ENCODE data around the gene CUL9. TPM values are rescaled to one million over a fixed set of nuclear protein-coding genes. Genes with fewer than 3 reads are reported as not detected.

The CUL9 gene
- polyA plus RNA-seq, 1 donor, result 17.8 TPM

GRCh38 chr6:43173591-43174262 lies 8.3 kb upstream of the CUL9 start:
- no peak for DNase-seq (ENCODE audit: low read depth)

DNA sequence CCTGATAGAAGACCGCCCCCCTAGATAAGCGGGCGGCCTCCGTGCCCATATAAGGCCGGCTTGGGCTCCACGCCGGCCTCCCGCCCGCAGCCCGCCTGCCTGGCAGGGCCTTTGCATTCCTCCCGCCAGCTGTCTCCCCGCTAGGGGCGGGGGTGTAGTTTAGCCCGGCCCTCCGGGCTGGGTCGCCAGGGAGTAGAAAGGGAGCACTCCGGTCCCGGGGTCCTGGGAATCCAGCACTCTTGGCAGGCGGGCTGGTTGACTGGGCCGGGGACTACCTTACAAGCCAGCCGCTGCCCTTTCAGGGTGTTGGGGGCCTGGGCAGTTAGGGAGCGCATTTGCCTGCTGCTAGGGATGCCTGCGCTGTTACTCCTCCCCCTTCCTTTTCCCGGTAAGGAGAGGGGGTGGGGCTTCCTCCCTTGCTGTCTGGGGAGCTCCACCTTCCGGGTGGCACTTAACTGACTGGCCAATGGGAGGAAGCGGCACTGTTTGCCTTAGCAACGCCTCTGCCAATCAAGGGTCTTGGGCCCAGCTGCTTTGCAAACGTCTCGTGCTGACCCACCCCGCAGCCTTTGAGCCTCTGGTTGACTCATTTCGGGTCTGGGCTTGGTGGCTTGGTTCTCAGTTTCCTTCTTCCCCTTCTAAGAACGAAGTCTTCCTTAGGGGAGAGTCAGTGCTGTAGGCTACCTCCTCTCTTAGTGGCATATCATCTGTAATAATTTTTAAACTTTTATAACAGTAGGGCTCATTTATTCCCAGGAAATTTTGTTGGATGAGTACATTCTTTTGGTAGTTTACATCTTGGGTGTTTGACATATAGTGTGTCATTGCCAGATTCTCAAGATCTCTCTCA lies 7.5 kb upstream of the CUL9 start:
- DNase-seq (ENCODE audit: low read depth), result peak; percentile 96

- no peak for DNase-seq (ENCODE audit: low read depth)
These were observed 6.1 kb upstream of the CUL9 start for GRCh38 chr6:43175676-43176422.

- no peak for DNase-seq (ENCODE audit: low read depth)
These were observed 5.6 kb upstream of the CUL9 start for GRCh38 chr6:43176423-43176786.

GRCh38 chr6:43178150-43178549 lies 3.8 kb upstream of the CUL9 start:
- DNase-seq (ENCODE audit: low read depth), result no peak

DNA sequence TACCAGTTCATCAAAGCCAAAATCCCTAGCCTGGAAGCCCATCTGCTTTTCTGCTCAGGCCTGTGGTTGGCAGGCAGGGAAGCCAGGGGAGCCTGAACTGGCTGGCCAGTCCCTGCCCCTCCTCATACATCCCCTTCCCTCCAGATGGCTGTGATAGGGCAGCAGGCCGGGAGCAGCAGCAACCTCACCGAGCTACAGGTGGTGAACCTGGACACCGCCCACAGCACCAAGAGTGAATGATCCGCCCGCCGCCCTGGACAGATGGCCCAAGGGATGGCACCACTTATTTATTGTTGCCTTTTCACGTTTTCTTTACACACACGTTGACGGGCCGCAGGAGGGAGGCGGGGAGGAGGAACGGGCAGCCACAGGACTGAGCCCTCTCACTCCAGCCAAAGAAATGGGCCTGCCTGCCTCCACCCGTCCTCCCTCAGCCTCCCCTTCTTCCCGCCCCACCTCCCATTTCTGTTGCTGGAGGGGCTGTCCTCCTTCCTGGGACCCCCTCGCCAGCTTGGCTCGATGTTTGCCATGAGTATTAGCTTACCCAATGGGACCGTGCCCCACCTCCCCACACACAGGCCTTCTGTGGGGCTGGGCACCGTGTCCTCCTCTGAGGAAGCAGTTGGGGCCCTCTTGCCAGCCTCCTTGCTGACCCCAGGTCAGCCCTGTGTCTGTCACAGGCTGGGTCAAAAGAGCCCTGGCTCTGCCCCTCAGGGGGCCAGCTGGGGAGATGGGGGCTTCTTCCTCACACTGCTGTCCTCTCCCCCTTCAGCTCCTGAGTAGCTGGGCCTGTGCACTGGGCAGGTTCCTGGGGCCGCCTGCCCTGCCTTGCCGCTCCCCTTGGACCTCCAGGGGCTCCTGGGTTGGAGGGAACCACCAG lies 2.8 kb upstream of the CUL9 start:
- DNase-seq (ENCODE audit: low read depth), result no peak

DNA sequence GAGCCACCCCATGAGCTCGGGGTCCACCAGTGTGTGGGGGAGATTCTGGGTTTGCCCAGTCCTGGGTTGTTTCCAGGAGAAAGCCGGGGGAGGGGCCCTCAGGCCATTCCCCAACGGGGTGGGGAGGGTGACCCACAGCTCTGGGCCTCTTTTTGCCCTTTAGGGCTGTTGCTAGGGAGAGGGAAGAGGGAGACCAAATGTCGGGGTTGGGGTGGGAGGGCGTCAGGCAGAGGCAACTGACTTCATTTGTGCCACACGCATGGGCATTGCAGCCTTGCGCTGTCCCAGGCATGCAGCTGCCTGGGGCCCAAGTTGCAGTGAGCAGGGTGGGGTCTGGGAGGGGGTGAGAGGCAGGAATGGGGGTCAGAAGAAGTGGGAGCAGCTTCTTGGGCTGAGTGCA lies 1.9 kb upstream of the CUL9 start:
- no peak for DNase-seq (ENCODE audit: low read depth)

- no peak for DNase-seq (ENCODE audit: low read depth)
These were observed 1.0 kb upstream of the CUL9 start for GRCh38 chr6:43180985-43181384.

DNA sequence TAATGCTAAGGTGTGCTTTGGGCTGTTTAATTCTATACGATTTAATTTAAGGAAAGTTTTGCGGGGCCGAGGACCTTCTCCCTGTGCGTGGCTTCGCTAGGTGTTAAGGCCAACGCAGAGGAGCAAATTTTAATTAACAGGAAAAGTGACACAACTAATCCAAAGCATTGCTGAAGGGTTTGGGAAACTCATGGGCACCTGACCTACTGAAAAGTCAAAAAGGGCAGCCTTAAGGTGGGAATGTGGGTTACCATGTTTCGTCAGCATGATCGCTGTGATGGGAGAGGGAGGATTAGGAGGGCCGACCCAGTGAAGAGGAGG lies 415 bp upstream of the CUL9 start:
- no peak for DNase-seq (ENCODE audit: low read depth)

- no peak for DNase-seq (ENCODE audit: low read depth)
These were observed 1.4 kb downstream of the CUL9 start for GRCh38 chr6:43183441-43183840.

DNA sequence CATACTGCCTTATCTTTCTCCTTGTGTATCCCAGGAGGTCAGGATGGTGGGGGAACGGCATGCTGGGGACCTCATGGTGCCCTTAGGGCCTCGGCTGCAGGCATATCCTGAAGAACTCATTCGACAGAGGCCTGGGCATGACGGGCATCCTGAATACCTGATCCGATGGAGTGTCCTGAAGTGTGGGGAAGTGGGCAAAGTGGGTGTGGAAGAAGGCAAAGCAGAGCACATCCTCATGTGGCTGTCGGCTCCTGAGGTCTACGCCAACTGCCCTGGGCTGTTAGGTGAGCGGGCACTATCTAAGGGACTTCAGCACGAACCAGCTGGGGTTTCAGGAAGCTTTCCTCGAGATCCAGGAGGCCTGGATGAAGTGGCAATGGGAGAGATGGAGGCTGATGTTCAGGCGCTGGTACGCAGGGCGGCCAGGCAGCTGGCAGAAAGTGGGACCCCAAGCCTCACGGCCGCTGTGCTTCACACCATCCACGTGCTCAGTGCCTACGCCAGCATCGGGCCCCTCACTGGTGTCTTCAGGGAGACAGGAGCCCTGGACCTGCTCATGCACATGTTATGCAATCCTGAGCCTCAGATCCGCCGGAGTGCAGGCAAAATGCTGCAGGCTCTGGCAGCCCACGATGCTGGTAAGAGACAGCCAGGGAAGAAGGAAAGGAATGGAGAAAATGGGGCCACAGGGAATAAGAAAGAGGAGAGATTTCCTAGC lies 2.4 kb downstream of the CUL9 start:
- no peak for DNase-seq (ENCODE audit: low read depth)

GRCh38 chr6:43185391-43185985 lies 3.5 kb downstream of the CUL9 start:
- no peak for DNase-seq (ENCODE audit: low read depth)

DNA sequence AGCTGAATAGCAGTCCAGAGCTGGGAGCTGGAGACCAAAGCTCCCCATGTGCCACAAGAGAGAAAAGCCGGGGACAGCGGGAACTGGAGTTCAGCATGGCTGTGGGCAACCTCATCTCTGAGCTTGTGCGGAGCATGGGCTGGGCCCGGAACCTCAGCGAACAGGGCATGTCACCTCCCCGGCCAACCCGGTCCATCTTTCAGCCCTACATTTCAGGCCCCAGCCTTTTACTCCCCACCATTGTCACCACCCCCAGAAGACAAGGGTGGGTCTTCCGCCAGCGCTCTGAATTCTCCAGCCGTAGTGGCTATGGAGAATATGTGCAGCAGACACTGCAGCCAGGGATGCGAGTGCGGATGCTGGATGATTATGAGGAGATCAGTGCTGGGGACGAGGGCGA lies 4.0 kb downstream of the CUL9 start:
- no peak for DNase-seq (ENCODE audit: low read depth)

GRCh38 chr6:43186706-43187105 lies 4.7 kb downstream of the CUL9 start:
- no peak for DNase-seq (ENCODE audit: low read depth)

GRCh38 chr6:43187821-43188220 lies 5.8 kb downstream of the CUL9 start:
- no peak for DNase-seq (ENCODE audit: low read depth)

DNA sequence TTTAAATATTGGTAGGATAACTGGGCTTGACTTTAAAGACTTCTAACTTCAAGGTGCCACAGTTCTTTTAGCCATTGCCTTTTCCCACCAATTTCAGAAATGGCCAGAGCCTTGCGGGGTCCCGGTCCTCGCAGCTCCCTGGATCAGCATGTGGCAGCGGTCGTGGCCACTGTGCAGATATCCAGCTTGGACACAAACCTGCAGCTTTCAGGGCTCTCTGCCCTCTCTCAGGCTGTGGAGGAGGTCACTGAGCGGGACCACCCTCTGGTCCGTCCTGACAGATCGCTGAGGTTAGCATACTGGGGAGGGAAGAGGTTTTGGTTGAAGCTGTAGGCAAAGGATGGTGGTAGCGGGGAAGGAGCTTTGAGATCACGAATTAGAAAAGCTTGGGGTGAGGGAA lies 6.4 kb downstream of the CUL9 start:
- no peak for DNase-seq (ENCODE audit: low read depth)

DNA sequence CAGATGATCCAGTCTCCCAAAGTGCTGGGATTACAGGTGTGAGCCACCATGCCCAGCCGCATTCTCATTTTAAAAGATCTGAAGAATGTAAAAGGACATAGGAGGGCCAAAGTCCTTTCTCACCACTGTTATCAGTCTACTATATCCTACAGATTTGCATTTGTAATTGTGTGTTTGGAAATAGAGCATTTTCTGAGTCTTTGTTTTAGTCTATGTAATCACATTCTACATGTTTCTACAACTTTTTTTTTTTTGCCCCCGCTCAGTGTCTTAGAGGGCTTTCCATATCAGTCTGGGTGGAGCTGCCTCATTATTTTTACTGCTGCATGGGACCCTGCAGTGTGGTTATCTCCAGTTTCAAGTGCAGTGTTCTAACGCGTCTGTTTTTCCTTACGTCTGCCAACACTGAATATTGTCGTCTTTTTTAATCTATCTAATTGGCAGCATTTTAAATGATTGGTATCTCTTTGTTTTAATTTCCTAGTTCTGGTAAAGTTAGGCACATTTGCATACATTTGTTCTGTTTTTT lies 7.8 kb downstream of the CUL9 start:
- DNase-seq (ENCODE audit: low read depth), result no peak

GRCh38 chr6:43192911-43193310 lies 10.9 kb downstream of the CUL9 start:
- no peak for DNase-seq (ENCODE audit: low read depth)

DNA sequence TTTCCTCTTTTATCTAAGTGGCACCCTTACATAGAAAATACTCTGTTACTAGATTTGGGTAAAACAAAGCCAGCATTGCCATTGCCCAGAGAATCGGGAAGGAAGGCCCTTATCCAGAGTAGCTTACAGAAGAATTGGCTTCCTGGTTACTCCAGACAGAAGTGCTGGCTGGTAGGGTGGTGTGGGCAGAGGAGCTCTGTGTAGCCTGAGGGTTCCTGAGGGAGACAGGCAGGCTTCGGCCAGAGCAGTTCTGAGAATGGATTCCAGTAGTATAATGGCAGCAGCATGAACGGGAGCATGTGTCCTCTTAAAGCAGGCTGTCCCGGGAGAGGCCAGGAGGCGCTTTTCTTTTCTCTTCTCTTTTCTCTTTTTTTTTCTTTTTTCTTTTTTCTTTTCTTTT lies 11.9 kb downstream of the CUL9 start:
- no peak for DNase-seq (ENCODE audit: low read depth)

DNA sequence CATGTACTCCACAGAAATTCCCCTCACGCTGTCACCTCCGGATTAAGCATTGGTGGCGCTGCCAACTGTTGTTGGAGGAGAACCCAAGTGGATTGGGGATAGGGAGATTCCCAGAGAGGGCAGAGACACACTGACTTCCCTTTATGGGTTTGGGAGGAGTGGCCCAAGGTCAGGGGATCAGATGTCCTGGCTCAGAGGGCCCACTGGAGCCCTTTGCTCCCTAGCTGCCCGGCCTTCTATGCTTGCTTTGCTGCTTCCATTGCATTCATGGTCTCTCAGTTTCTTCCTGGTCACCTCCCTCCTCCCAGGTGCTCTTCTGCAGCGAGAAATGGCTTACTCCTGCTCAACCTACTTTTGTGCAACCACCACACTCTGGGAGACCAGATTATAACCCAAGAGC lies 14.3 kb downstream of the CUL9 start:
- DNase-seq (ENCODE audit: low read depth), result no peak

GRCh38 chr6:43199912-43200311 lies 17.9 kb downstream of the CUL9 start:
- no peak for DNase-seq (ENCODE audit: low read depth)
